Measurements from ENCODE around the gene CCR2.
"Not testable (repeated sequence)": the region's sequence is repeated elsewhere in the genome, so short reads cannot be mapped to it uniquely, and the experiment has no call there.

Gene CCR2

GRCh38 chr3:46321461-46322104, 32.3 kb upstream of the CCR2 start:
- no peak for TF ChIP-seq CTCF (IDR thresholded peaks at IDR 0.05; ENCODE audit: insufficient read depth, low read length, missing control alignments)
- DNase-seq (ENCODE audit: low read depth, low spot score) = no peak
- POLR2A ChIA-PET = no interaction called here
- no peak overlapping the region for H3K4me3 ChIP-seq (ENCODE audit: low read depth, low read length)
- CTCF ChIA-PET = no interaction called here

- TF ChIP-seq CTCF (IDR thresholded peaks at IDR 0.05; ENCODE audit: insufficient read depth, low read length, missing control alignments) = no peak
- DNase-seq (ENCODE audit: low read depth, low spot score) = no peak
- ChIA-PET POLR2A (no interaction called here), CTCF (no interaction called here)
- H3K4me3 ChIP-seq (ENCODE audit: low read depth, low read length) = no peak overlapping the region
Observed at GRCh38 chr3:46324036-46324435, 29.9 kb upstream of the CCR2 start.

GRCh38 chr3:46325645-46326300, 28.1 kb upstream of the CCR2 start:
- no peak overlapping the region for H3K4me3 ChIP-seq (ENCODE audit: low read depth, low read length)
- DNase-seq (ENCODE audit: low read depth, low spot score) = no peak
- CTCF ChIA-PET = no interaction called here
- TF ChIP-seq CTCF (IDR thresholded peaks at IDR 0.05; ENCODE audit: insufficient read depth, low read length, missing control alignments) = no peak
- POLR2A ChIA-PET = no interaction called here

GRCh38 chr3:46330676-46331075, 23.2 kb upstream of the CCR2 start:
- H3K4me3 ChIP-seq (ENCODE audit: low read depth, low read length); POLR2A ChIA-PET; DNase-seq (ENCODE audit: low read depth, low spot score); CTCF ChIA-PET: not testable (repeated sequence)

GRCh38 chr3:46334741-46335478, 19.0 kb upstream of the CCR2 start:
- ChIA-PET POLR2A (interaction anchor here (0.7 kb wide), 1 partner anchor 20 kb away, joined by 3 read pairs; no protein-coding TSS in a partner anchor), CTCF (no interaction called here)
- no peak for TF ChIP-seq CTCF (IDR thresholded peaks at IDR 0.05; ENCODE audit: insufficient read depth, low read length, missing control alignments)
- H3K4me3 ChIP-seq (ENCODE audit: low read depth, low read length) = no peak overlapping the region
- peak; percentile 53 for DNase-seq (ENCODE audit: low read depth, low spot score)

- TF ChIP-seq CTCF (IDR thresholded peaks at IDR 0.05; ENCODE audit: insufficient read depth, low read length, missing control alignments) = no peak
- no peak overlapping the region for H3K4me3 ChIP-seq (ENCODE audit: low read depth, low read length)
- DNase-seq (ENCODE audit: low read depth, low spot score) = no peak
- ChIA-PET CTCF (no interaction called here), POLR2A (interaction anchor here (0.7 kb wide), 1 partner anchor 19 kb away, joined by 3 read pairs; no protein-coding TSS in a partner anchor)
Observed at GRCh38 chr3:46335541-46335940, 18.4 kb upstream of the CCR2 start.

Data from AG04449 (cell line).